ENCODE results near the gene EHD3. TPM values are rescaled to one million over a fixed set of nuclear protein-coding genes. Genes with fewer than 3 reads are reported as not detected.

EHD3 gene
- total RNA-seq, 2 donors from 2014 or later: 35.8 to 61.6 TPM

DNA sequence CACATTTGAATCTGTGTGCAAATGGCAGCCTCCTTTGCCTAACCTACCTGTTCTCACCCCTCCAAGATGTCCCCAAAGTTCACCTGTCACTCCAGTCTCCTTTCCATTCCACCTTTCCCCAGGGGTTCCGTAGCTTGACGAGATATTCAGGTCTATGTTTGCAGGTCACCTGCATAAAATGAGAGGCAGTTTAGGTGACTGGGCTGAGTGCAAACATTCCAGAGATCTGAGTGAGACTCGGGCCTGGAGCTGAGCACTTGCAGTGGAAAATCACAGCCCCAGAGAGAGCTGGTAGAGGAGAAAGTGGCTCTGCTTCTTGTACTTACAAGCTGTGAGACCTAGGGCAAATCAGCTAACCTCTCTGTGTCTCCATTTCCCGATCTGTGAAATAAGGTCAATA is 36.8 kb upstream of the EHD3 start:
- DNase-seq (ENCODE audit: low spot score) (no peak), ATAC-seq (ENCODE audit: insufficient number of reproducible peaks, low FRiP score, low read depth) (no peak)
- Histone ChIP-seq H3K4me1 (ENCODE audit: control insufficient read depth in 1 of 2, low read depth in 2 of 2) (no peaks in the 10 kb centered on the region), H3K27me3 (replicated peaks; ENCODE audit: insufficient read depth) (no peaks in the 10 kb centered on the region), H3K27ac (no peak overlapping the region), H3K9me3 (no peaks in the 10 kb centered on the region), H3K36me3 (no peaks in the 10 kb centered on the region), H3K4me3 (no peak overlapping the region)
- TF ChIP-seq, protein P1, sequence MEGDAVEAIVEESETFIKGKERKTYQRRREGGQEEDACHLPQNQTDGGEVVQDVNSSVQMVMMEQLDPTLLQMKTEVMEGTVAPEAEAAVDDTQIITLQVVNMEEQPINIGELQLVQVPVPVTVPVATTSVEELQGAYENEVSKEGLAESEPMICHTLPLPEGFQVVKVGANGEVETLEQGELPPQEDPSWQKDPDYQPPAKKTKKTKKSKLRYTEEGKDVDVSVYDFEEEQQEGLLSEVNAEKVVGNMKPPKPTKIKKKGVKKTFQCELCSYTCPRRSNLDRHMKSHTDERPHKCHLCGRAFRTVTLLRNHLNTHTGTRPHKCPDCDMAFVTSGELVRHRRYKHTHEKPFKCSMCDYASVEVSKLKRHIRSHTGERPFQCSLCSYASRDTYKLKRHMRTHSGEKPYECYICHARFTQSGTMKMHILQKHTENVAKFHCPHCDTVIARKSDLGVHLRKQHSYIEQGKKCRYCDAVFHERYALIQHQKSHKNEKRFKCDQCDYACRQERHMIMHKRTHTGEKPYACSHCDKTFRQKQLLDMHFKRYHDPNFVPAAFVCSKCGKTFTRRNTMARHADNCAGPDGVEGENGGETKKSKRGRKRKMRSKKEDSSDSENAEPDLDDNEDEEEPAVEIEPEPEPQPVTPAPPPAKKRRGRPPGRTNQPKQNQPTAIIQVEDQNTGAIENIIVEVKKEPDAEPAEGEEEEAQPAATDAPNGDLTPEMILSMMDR (IDR thresholded peaks at IDR 0.05): no peak

GRCh38 chr2:31197669-31198068 is 36.3 kb upstream of the EHD3 start:
- TF ChIP-seq, protein P1 (IDR thresholded peaks at IDR 0.05): no peak

DNA sequence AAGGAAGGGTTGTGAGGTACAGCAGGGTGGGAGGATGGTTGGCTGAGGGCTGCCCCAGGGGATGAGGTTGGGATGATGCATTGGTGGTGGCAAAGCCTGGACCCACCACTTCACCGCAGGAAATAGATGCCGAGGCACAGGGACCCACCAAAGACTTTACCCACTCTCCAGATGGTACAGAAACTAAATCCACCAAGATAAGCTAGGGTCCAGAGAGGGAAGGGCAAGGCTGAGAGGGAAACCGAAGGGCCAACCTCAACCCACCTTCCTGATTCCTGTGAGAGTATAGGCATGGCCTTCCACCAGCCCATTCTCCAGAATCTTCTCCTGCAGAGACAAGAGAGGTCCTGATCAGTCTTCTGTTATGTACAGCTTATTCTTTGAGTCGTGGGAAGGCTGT is 34.7 kb upstream of the EHD3 start:
- no peak for ATAC-seq (ENCODE audit: insufficient number of reproducible peaks, low FRiP score, low read depth)
- TF ChIP-seq, protein P1 (IDR thresholded peaks at IDR 0.05): no peak
- no peaks in the 10 kb centered on the region for H3K27me3 ChIP-seq (replicated peaks; ENCODE audit: insufficient read depth)

More at GRCh38 chr2:31197669-31198068, 36.3 kb upstream of the EHD3 start:
- ATAC-seq (ENCODE audit: insufficient number of reproducible peaks, low FRiP score, low read depth) (no peak), DNase-seq (ENCODE audit: low spot score) (no peak)
- H3K4me1 ChIP-seq (ENCODE audit: control insufficient read depth in 1 of 2, low read depth in 2 of 2): no peaks in the 10 kb centered on the region
- no peak overlapping the region for H3K4me3 ChIP-seq
- H3K9me3 ChIP-seq: no peaks in the 10 kb centered on the region
- no peaks in the 10 kb centered on the region for H3K36me3 ChIP-seq
- no peaks in the 10 kb centered on the region for H3K27me3 ChIP-seq (replicated peaks; ENCODE audit: insufficient read depth)
- no peak overlapping the region for H3K27ac ChIP-seq

DNA sequence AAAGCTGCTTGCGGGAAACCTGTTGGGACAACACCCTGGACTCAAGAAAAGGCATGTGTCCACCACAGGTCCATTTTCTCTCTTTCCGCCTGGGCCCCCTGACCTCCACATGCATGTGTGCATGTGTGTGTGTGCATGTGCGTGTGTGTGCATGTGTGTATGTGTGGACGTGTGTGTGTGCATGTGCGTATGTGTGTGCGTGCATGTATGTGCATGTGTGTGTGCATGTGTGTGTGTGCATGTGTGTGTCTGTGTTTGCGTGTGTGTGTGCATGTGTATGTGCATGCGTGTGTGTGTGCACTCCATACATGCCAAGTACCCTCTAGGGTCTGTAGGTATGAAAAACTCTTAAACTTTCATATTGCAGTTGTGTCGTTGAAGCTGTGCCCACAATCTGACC is 33.0 kb upstream of the EHD3 start:
- no peak overlapping the region for H3K4me3 ChIP-seq
- no peaks in the 10 kb centered on the region for H3K36me3 ChIP-seq
- H3K27me3 ChIP-seq (replicated peaks; ENCODE audit: insufficient read depth): no peaks in the 10 kb centered on the region
- no peak overlapping the region for H3K27ac ChIP-seq
- TF ChIP-seq, protein P1 (IDR thresholded peaks at IDR 0.05): no peak
- DNase-seq (ENCODE audit: low spot score) (no peak), ATAC-seq (ENCODE audit: insufficient number of reproducible peaks, low FRiP score, low read depth) (no peak)
- no peaks in the 10 kb centered on the region for H3K9me3 ChIP-seq
- H3K4me1 ChIP-seq (ENCODE audit: control insufficient read depth in 1 of 2, low read depth in 2 of 2): no peaks in the 10 kb centered on the region

More for the DNA sequence above, 34.7 kb upstream of the EHD3 start:
- H3K4me1 ChIP-seq (ENCODE audit: control insufficient read depth in 1 of 2, low read depth in 2 of 2): no peaks in the 10 kb centered on the region
- DNase-seq (ENCODE audit: low spot score): no peak
- no peaks in the 10 kb centered on the region for H3K36me3 ChIP-seq
- no peak overlapping the region for H3K27ac ChIP-seq
- no peaks in the 10 kb centered on the region for H3K9me3 ChIP-seq
- no peak overlapping the region for H3K4me3 ChIP-seq

GRCh38 chr2:31202041-31202440 is 31.9 kb upstream of the EHD3 start:
- TF ChIP-seq, protein P1 (IDR thresholded peaks at IDR 0.05): no peak
- no peaks in the 10 kb centered on the region for H3K27me3 ChIP-seq (replicated peaks; ENCODE audit: insufficient read depth)
- H3K4me3 ChIP-seq: no peak overlapping the region
- no peak for ATAC-seq (ENCODE audit: insufficient number of reproducible peaks, low FRiP score, low read depth)
- H3K36me3 ChIP-seq: no peaks in the 10 kb centered on the region
- no peaks in the 10 kb centered on the region for H3K4me1 ChIP-seq (ENCODE audit: control insufficient read depth in 1 of 2, low read depth in 2 of 2)
- H3K27ac ChIP-seq: no peak overlapping the region
- DNase-seq (ENCODE audit: low spot score): no peak
- no peaks in the 10 kb centered on the region for H3K9me3 ChIP-seq
